GM21717 (cell line): ENCODE results near the gene LORICRIN.
A peak's percentile ranks its signal among the peaks of the same experiment; 100 is the strongest.

ENCODE experiments used
- ATAC-seq: cut with Tn5 transposase; IDR thresholded peaks from one replicate; pipeline ENCODE4 v1.9.1; 2021; ENCODE audit warnings: mild to moderate bottlenecking, moderate library complexity; ENCODE audit not compliant: unreplicated experiment

LORICRIN gene

DNA sequence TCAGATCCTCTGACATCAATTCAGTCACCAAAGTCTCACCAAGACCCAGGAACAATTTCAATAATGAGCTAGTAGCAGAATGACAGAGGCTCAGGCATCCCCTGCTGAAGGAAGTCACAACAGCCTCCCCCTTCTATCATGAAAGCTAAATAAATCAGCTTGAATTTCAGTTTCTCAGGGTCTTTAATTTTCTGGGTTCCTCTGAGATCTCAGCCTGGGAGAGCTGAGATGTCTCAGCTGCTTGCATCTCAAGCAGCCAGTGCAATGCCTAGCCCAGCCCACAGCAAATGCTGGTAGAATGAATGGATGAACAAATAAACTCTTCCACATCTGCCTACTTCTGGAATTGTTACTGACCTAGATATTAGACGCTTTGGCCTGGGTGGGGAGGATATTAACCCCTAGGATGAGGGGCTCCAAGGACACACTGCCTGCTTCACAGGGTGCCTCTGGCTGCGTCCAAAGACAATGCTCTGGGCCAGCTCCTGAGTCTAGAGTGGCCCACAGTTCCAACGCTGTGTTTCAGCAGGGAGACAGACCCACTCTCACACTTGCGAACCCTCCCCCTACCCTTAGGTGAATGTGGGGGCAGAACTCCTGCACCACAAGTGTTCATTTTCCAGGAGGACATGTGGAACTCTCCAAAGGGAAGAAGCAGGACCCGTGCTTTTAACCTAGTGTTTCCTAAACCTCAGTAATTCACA is 11.2 kb upstream of the LORICRIN start:
- no peak for ATAC-seq

DNA sequence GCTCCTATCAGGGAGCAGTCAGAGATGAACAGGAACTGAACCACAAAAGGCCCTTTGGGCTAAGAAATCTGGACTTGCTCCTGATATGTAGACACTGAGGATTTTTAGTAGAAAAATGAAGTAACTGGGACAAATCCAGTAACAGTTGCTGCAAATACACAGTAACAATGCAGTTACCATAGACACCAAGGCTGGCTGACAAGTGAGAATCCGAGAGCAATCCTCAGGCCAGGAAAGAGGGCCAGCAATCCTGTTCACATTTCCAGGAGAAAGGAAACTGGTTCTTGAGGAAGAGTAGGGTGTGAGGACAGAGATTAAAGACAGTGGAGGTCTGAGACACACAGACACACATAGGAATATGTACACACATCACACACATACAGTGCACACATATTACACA is 9.3 kb upstream of the LORICRIN start:
- ATAC-seq = no peak

DNA sequence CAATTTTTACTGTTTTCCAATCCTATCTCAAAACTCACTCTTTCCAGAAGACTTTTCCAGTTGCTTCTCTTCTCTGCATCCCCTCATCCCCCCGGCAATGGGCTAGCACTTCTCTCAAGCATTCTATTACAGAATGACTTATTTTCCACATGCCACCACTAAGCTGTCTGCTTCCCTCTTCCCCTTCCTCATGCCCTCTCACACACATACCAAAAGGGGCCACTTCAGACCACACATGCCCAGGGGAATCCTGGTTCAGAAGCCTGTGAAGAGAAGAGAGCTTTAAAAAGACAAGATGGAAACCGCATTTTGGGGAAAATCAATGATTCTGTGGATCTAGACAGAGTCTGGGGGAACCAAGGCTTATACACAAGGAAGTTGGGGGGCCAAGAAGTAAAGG is 8.4 kb upstream of the LORICRIN start:
- no peak for ATAC-seq

DNA sequence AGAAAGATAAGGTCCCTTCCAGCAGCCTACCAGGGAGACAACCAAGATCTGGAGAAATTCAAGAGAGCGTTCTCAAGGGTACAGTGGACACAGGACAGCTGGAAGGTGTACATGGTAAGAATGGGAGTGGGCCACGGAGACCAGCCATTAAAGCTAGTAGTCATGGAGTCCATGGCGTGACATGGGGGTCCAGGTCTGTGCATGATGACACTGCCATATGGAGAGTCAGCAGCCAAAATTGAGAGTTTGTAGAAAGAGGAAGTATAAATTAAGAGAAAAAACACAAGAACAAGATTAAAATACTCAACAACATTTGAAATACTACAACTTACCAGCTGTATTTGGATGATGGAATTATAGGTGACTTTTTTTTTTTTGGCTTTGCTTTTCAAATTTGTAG is 7.9 kb upstream of the LORICRIN start:
- no peak for ATAC-seq

DNA sequence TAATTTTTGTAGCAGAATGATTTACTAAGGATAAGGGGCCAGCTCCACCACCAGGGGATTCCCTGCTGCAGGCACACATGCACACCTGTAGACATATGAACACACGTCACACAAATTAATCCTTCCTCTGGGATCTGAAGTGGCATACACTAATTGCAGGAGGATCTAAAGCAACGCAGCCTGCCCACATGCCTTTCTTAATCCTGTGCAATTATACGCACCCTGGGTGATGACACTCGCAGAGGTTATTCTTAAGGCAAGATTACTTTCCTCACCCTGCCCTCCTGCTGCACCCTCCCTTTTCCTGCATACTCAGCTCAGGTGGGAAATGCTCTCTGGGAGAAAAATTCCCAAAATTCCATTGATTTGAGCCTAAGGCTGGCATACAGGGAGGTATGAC is 7.5 kb upstream of the LORICRIN start:
- no peak for ATAC-seq

DNA sequence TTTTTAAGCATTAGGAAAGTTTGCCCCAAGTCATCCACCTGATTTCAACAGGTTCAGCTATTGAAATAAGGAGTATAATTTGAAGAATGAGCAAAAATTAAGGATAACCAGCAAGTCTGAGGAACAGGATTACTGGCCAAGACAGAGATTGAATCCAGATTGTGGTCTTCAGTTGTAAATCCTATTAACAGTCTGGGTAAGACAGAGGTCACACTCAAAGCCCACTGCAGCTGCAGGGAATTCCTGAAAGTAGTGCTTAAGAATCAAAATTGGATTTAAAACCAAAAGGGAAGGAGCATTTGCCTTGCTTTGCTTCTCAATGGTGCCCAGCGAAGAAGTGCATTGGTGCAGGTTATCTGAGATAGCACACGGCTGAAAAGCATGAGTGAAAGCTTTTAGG is 6.4 kb upstream of the LORICRIN start:
- no peak for ATAC-seq

DNA sequence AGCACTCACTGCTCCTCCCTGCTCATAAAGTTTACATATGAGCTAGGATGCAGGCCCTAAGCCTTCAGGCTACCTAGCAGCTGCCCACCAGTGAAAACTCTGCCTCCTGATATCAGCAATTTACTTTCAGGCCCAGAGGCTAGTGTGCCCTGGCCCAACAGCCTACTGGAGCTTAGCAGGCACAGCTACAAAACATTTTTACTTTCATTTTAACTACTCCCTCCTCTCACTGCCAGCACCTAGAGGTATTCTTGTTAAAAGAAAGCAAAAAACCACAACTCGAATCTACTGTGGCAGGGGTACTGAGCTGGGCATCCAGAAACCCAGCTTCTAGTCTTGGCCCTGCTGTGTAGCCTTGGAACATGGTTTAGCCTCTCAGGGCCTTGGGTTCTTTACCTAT is 5.8 kb upstream of the LORICRIN start:
- ATAC-seq = peak; percentile 47

DNA sequence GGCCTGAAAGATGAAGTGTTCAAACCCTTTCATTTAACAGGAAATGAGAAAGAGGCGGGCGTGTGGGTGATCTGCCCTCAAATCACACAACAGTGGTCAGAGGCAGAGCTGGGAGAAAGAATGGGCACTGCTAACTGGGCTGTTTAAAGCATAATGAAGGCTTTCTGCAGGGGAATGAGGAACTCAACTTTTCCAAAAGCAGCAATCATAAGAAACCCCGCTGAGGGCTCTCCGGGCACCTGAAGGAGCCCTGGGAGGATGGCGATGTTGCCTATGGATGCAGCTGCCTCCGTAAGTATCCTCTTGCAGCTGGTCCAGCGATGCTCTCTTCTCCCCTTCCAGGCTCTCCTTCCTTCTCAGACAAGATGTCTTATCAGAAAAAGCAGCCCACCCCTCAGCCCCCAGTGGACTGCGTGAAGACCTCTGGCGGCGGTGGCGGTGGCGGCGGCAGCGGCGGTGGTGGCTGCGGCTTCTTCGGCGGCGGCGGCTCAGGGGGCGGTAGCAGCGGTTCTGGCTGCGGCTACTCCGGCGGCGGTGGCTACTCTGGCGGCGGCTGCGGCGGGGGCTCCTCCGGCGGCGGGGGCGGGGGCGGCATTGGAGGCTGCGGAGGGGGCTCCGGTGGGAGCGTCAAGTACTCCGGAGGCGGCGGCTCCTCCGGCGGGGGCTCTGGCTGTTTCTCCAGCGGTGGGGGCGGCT is 1.2 kb downstream of the LORICRIN start:
- no peak for ATAC-seq

DNA sequence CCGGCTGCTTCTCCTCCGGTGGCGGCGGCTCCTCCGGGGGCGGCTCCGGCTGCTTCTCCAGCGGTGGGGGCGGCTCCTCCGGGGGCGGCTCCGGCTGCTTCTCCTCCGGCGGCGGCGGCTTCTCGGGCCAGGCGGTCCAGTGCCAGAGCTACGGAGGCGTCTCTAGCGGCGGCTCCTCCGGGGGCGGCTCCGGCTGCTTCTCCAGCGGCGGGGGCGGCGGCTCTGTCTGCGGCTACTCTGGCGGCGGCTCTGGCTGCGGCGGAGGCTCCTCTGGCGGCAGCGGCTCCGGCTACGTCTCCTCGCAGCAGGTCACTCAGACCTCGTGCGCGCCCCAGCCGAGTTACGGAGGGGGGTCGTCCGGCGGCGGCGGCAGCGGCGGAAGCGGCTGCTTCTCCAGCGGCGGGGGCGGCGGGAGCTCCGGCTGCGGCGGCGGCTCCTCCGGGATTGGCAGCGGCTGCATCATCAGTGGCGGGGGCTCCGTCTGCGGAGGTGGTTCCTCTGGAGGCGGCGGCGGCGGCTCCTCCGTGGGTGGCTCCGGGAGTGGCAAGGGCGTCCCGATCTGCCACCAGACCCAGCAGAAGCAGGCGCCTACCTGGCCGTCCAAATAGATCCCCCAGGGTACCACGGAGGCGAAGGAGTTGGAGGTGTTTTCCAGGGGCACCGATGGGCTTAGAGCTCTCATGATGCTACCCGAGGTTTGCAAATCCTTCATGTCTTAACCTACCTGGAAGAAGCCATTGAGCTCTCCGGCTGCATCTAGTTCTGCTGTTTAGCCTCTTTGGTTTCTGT is 2.0 kb downstream of the LORICRIN start:
- ATAC-seq = no peak

DNA sequence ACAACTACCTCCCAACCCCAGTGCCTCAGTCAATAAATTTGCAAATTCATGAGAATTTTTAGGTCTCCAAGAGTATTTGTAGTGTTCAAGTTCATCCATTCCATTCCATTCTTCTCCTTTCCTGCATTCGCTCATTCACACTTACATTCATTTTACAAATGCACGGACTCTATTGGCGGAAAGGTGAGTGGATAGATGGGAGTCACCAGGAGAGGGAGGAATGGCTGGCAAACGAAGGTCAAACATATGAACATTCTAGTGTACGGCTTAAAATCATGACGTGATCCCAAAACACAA is 2.5 kb downstream of the LORICRIN start:
- no peak for ATAC-seq

DNA sequence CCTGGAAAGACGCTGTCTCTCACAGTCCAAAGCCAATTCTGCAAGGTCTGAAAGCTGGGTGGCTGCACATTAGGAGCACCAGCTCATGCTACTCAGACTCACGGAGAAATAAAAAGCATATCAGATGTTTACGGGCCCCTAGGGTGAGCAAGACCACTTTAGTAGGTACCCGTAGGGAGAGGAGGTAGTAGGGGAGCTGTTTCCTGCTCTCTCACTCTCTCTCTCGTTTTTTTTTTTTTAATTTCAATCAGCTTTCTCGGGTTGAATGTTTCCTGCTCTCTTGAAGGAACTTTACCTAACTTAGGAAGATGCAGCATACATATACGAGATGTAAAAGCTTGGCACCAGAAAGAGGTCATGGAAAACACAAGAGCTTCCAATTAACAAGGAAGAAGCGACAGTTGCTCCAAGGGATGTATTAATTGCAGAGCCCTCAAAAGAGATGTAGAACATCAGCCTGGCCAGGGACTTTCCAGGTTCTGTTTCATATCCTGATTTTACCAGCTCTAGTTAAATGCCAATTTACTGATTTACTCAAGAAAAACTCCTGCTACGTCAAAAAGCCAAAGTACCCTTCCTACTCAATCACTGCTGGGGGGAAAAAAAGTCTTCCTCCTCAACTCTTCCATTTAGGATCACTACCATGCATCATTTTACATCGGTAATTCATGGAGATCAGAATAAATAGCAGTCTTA is 3.1 kb downstream of the LORICRIN start:
- no peak for ATAC-seq

DNA sequence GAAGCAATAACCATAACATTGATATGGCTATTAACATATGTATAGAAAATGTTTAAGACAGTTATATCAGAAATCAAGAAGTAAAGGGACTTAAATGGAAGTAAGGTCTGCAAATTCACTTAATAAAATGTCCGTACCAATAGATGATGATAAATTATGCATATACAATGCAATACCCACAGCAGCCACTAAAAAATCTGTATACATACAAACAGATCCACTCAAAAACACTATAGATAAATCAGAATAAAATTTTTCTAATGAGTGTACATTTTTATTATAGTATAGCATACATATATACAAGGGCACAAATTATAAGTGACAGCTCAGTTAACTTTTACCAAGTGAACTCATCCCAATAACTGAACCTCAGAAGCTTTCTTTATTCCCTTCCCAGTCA is 6.0 kb downstream of the LORICRIN start:
- ATAC-seq = no peak

DNA sequence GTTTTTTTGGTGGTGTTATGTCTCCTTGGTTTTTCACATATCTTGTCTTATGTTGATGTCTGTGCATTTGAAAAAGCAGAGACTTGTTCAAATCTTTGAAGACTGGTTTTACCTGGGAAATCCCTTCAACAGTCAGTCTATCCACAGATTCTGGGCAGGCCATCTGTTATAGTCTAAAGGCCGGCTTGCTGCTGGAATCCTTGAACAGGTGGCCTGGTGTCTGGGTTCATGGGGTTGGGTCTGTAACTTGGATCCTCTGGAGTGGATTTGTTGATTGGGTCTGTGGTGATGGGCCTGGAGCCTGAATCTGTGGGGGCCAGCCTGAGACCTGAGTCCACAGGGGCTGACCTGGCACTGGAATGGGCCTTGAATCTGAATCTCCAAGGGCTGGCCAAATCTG is 12.2 kb downstream of the LORICRIN start:
- ATAC-seq = no peak

DNA sequence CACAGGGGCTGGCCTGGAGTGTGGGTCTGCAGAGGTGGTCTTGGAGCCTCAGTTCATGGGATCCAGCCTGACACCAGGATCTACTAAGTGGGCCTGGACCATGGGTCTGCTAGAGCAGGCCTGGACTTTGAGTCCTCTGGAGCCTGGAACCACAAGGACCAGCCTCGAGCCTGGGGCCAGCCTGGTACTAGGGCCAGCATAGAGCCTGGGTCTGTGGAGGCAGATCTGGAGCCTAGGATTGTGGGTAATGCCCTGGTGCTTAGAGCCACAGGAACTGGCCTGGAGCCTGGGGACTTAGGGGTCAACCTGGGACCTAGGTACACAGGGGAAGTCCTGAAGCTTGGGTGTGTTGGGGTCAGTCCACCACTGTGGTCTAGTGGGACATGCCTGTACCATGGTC is 12.7 kb downstream of the LORICRIN start:
- no peak for ATAC-seq

DNA sequence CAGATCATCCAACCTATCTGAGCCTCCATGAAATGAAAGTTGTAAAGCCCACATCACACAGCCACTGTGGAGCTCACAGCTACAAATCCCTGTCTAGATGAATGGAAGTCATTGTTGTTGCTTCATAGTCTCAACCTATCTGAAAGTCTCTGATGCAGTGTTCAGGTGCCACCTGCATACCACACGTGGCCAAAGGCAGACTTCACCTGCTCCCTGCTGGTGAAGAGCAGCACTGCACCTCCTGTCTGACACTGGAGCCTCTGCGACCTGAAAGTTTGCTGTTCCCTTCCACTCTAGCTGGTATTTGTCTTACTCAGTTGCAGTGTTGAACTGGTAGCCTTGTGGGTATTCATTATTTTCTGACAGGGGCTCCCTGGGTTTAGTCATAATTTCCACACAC is 18.4 kb downstream of the LORICRIN start:
- peak; percentile 66 for ATAC-seq

DNA sequence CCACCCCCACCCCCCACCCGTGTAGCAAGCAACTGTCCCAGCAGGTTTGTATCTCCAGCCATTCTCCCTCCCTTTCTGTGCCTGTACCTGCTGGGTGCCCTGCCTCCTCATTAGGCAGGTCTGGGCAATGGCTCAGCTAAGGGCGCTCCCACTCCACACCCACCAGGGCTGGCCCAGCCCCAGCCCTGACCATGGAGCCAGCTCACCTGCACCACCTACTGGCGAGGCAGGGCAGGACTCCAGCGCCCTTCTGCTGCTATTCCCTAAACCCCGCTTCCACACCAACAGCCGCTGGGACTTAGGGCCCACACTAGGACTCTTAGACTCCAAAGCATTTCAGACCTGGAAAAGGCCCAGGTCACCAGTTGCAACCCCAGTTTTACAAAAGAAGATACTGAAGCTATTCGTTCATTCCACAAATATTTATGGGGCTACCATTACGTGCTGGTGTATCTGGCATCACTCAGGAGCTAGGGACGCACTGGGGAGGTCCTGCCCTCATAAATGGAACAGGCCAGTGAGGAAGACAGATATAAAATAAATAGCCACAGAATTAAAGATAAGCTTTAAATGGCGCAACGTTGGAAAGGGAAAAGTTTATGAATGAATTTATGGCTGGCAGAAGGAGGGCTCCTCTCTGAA is 29.3 kb downstream of the LORICRIN start:
- no peak for ATAC-seq

DNA sequence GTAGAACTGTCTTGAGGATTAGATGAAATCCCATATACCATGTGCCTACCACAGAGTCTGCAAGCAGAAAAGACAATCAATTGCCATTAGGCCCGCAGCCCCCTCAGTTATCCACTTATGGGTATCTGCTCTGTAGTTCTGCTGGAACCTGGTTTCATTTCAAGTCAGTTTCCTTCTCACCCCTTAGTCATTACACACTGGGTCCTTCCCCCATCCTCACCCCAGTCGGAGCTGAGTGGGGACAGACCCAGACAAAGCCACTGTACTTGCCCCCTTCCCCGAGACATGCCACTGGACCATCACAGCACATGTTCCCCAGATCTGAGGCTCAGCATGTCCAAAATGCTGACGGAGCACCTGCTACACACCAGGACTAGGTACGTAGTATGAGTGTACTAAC is 32.0 kb downstream of the LORICRIN start:
- ATAC-seq = no peak

DNA sequence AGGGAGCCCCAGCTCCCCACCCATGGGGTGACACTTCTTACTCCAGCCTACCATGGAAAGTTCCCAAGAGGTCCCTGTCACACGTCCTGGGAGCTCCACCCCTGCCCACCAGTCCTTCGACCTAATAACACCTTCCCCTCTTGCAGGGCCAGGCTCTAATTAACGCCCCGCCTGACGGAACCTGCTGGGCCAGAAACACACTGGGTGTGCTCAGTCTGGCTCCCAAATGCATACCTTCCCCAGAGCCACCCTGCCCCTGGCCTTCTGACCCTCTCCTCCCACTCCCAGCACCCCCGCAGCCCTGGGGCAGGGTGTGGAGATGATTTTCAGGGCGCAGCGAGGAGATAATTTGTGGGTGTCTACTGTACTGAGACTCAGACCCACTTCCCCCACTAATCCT is 32.7 kb downstream of the LORICRIN start:
- ATAC-seq = no peak

DNA sequence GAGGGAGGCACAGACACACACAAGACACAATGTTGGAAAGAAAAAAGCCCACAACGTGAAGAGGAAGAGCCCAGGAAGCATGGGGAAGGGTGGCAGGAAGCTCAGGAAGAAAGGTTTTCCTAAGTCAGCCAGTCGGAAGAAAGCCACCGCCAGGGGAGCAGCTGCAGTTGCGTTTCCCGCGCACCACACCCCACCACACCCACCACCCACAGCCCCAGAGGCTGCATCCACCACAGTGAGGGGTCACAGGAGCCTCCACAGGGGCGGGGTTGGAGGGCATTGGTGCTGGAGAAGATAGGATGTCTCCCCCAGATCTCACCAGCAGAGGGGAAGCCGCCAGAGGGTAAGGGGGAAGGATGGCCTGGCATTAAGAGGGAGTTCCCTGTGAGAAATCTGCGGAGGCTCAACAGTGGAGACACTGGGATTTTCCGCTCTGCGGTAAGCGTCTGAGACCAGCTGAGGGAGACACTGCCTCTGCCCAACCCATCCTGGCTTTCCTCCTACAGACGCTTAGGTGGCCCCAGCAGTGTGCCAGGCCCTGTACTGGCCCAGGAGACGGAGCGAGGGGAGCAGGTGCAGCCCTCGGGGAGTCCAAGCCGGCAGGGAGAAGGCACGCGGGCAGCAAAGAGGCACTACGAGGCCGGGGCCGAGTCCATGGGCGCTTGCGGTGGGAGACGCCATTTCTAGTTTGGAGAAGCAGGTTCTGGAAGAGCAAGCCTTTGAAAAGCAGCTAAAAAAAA is 33.4 kb downstream of the LORICRIN start:
- ATAC-seq = no peak

DNA sequence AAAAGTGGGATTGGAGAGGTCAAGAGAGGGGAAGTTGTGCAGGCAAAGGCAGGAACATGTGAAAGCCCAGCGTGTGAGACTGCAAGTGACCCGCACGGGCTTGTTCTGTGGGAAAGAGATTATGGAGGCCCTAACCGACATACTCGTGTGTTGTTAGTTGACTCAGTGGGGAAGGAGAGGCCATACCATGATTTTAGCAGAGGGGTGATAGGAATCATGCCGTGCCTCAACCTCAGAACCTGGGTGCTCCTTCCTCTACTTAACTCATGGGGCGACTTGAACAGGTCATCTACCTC is 33.9 kb downstream of the LORICRIN start:
- ATAC-seq = no peak

DNA sequence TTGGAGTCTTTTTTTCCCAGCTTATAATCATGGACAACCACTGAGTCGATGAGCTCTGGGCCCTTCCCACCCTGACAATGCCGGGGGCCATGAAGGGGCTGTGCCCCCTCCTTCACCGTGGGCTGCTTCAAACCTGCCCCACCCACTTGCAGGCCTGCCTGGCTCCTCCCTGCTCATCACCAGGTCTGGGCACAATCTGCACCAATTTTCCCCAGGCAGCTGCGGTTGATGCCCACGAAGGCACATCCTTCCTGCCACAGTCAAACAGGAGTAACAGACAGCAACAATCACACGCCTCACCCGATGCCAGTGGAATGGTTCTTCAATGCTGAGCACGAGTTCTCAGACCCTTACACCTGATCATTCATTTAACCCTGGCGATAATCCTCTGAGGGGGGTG is 34.4 kb downstream of the LORICRIN start:
- no peak for ATAC-seq
